COLO668 (cell line): Measurements from ENCODE around the gene MED29.
"Not testable (repeated sequence)": the region's sequence is repeated elsewhere in the genome, so short reads cannot be mapped to it uniquely, and the experiment has no call there.

Experiments used
- DNase-seq: peaks from one replicate; lab custom pipeline; 2025; ENCODE audit not compliant: unreplicated experiment; lab: John Stamatoyannopoulos, UW

MED29 gene

DNA sequence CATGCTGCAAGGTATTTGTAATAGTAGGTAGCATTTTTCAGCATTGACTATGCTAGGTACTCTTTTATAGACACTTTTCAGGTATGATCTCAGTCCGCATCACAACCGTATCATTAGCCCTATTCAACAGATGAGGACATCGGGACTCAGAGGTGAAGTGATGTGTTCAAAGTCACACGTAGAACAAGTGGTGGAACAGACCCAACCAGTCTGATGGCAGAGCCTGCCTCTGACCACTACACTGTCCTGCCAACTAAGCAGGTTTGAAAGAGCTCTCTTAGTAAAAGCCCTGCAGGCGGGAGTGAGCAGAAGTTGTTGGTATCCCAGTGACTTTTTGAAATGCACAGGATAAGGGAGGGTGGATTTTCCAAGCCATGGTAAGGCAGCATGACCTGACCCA, 20.4 kb upstream of the MED29 start:
- DNase-seq: no peak

DNA sequence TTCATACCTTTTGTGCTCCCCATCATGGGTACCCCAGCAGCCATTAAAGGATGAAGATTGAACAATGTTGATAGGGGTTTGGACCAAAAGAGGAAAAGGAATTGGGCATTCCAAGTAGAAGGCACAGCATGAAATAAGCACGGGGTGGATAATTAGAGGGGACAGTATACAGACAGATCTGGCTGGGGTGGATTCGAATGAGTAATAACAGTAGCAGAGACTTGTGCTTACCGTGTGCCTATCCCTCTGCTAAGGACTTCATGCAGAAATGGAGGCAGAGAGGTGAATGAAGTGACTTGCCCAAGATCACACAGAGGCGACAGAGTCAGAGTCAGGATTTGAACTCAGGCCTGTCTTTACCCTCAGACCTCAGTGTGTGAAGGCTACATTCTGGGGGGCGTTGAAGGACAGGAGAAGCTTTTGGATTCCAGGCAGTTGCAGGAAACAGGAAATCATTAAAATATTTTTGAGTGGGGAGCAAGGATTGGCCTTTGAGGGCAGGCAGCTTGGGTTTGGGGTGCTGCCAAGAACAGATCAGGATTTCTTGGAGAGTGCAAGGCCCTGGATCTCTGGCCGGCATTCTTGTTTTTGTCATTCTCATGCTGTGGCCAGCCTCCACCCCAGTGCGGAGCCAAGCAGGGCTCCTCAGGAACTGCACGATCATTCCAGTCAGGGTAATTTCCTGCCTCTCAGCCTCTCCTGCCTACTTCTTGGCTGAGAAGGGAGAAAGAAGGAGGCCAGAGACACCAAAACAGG, 19.0 kb upstream of the MED29 start:
- no peak for DNase-seq

DNA sequence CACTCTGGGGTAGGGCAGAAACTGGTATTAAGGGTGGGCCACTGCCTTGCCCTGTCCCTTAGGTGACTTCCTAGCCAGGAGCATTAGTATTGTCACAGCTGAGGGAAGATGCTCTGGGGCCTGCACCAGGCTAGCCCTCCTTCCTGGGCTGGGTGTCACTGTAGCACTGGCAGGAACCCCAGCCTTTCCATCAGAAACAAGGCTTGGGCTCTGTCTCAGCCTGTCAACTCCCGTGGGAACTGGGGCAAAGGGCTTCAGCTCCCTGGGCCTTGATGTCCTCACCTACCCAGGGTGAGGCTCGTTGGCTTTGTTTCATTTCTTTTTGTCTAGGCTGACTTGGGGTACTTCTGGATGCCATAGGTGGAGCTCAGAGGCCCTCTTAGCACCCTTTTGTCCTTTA, 18.2 kb upstream of the MED29 start:
- DNase-seq: no peak

DNA sequence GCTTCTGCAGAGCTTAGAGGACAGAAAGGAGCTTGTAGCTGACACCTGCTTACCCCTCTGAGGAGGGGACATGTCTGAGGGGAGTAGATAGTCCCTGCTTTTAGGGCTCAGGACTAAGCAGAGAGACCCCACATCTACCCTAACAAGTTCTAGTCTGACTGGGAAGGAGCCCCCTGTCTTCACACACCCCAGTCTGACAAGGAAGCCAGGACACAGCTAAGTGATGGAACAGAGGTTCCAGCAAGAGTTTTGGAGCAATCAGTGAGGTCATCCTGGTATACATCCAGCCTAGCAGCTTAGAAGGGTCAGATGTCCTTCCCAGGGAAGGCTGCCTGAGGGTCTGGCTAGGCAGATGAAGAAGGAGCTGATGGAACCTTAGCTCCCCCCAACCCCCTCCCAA, 15.2 kb upstream of the MED29 start:
- DNase-seq: no peak

DNA sequence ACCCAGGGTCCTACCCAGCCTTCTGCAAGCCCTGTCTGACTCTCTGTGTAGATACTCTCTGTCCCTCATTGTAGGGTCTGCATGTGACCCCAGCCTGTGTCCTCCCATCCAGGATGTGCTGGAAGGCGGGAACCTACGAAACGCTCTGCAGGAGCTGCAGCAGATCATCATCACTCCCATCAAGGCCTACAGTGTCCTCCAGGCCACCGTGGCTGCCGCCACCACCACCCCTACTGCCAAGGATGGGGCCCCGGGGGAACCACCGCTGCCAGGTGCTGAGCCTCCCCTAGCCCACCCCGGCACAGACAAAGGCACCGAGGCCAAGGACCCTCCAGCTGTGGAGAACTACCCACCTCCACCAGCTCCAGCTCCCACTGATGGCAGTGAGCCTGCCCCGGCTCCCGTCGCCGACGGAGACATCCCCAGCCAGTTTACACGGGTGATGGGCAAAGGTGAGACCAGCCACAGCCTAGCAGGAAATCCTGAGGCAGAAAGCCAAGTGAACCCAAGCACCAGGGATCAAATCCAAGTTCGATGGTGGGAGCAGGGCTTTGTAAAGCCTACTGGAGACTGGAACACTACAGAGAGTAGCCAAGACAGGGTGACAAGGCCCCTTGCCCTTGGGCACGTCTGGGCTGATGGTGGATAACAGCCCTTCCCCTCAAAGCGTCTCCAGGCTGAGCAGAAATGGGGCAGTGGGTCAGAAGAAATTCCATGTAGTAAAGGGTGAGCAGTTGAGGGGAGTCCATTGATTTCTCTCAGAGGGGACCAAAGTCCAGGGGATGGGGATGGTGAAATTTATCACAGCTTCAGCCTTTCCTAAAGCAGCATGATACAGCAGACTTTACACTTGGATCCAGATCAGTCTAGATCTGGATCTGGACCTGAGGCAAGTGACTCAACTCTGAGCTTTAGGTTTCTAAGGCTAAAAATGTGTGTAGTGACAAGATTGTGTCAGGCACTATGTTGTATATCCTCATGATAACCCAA, 13.5 kb upstream of the MED29 start:
- no peak for DNase-seq

DNA sequence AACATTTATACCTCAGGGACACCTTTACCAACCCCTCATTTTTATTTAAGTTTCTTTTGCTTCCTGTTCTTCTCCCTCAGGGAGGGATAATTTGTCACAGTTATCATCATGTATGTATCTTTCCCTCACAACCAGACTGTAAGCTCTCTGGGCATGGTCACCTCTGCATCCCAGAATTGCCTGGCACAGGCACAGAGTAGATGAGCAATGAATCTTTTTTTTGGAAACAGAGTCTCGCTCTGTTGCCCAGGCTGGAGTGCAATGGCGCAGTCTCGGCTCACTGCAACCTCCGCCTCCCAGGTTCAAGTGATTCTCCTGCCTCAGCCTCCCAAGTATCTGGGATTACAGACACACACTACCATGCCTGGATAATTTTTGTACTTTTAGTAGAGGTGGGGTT, 11.8 kb upstream of the MED29 start:
- DNase-seq: not testable (repeated sequence)

DNA sequence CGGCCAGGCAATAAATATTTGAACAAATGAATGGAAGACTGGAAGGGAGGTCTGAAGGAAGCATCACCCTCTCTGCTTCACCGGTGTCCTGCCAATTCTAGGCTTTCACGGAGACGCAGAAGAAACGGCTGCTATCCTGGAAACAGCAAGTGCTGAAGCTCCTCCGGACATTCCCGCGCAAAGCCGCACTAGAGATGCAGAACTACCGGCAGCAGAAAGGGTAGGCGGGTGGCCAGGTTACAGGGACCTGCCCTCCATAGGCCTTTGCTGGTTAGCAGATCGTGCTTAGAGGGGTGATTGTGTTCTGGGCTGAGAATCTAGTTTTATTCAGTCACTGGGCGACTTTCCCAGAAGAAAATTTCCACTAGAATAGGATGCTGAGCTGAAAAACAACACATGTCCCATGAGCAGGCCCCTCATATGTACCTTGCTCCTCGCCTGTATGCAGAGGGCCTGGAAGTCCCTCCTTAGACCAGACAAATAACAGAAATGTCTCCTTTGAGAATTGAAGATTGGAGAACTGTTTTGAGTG, 11.2 kb upstream of the MED29 start:
- no peak for DNase-seq

DNA sequence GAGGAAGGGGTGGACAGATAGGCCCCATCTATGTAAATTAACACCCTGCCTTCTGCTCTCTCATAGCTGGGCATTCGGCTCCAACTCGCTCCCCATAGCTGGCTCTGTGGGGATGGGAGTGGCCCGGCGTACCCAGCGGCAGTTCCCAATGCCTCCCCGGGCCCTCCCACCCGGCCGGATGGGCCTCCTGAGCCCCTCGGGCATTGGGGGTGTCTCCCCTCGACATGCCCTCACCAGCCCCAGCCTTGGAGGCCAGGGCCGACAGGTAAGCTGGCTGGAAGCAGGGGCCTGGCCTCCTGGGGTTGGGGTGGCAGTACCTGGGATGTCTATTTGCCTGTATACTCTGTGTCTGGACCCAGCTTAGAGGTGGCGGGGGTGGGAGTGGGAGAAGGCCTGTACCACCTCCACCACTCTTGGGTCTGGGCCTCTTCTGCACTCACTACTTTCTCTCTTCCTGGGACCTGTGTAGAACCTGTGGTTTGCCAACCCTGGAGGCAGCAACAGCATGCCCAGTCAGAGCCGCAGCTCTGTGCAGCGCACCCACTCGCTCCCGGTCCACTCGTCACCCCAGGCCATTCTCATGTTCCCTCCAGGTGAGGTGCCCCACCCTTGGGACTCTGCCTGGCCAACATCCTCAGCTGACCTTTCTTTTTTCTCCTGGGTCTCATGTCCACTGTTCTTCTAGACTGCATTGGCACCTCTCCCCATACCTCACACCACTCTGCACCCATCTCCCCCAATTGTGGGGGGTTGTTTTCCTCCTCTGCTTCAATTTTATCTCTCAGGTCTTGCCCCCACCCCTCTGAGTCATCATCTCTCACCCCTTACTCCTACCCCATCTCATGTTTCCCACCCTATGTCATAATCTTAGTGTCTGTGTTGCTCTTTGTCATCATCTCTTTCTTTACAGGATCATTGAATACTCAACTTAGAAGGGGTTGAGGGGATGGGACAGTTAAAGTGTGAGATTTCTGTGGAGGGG, 10.4 kb upstream of the MED29 start:
- DNase-seq: no peak

DNA sequence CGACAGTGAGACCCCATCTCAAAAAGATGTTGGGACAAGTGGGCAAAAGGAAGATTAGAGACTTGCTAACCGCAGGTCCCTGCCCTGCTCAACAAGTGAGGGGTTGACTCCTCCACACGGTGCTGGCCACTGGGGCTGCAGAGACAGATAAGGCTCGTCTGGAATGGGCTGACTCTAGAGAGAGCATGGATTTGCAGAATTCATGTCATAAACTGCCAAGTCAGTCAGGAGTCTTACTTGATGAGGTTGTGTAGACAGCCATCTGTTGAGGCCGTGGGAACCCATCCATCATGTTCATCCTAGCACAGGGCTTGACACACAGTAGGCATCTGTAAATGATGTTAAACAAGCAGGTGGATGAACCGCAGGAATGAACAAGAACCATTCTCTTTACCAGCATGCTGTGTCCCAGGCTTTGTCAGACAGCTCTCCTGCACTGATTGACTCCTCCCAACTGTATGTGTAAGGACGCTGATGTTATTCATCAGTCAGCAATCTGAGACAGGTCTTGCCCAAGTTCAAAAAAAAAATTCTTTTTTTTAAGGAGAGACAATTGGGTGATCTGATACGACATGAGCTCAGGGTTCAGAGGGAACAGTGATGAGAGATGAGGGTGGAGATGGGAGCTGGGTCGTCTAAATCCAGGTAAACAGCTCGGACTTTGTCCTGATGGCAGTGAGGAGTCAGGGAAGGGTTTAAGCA, 9.1 kb upstream of the MED29 start:
- DNase-seq: no peak

DNA sequence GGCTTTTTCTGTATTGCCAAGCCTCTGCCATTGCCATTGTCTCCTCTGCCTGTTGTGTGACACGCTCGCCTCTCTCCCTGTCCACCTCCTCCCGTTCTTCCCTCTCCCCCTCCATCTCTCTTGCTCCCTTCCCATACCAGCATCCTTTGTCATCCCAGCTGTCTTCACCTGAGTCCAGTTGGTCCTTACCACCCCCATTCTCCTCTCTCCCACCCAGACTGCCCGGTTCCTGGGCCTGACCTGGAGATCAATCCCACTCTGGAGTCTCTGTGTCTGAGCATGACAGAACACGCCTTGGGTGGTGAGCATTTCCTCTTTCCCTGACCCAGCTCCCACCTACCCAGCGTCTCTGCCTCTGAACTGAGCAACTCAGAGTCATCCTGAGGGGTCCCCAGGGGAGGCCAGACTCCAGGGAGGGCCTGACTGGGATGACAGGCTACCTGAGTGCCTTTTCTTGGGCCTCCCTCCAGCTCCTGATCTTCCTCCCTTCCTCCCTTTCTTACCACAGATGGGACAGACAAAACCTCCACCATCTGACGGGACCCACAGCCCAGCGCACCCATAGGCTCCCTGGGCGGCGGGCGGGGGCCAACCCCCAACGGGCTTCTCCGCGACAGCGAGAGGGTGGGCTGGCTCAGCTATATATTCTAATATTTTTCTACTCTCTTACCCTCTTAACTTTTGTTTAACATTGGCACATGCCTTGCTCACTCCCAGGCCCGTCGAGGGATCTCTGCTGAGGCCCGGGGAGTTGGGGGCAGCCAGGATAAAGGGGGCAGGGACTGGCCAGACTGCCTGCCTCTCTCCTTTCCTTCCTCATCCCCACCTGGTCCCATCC, 8.0 kb upstream of the MED29 start:
- DNase-seq: no peak

DNA sequence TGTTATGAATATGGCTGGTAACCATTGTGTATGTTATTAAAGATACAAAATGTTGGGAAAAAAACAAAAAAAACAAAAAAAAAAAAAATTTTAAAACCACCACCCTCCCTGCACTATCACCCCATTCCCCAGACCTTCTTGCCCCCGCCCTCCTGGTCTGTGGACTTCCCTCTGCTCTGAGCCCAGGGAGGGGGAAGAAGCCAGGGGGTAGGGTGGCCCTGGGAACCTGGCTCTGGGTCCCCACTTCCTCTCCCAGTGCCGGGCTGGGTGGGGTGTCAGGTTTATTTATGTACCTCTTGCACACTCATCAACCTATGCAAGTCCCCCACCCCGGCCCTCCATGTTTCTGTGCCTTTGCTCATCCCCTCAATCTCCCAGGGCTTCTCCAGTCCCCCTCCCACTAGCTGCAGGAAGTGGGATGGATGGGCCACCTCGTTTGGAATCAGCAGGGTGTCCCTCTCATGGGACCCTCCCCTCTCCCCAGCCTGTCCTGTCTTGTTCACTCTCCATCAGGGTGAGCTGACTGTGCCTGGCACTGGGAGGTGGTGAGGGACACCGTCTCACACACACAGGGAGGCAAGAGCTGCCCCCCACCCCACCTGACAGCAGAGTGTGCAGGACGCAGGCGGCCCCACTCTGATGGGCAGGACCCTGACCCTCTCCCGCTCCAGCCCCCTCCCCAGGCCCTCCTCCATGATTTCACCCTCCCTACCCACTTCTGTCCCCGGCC, 6.2 kb upstream of the MED29 start:
- no peak for DNase-seq

DNA sequence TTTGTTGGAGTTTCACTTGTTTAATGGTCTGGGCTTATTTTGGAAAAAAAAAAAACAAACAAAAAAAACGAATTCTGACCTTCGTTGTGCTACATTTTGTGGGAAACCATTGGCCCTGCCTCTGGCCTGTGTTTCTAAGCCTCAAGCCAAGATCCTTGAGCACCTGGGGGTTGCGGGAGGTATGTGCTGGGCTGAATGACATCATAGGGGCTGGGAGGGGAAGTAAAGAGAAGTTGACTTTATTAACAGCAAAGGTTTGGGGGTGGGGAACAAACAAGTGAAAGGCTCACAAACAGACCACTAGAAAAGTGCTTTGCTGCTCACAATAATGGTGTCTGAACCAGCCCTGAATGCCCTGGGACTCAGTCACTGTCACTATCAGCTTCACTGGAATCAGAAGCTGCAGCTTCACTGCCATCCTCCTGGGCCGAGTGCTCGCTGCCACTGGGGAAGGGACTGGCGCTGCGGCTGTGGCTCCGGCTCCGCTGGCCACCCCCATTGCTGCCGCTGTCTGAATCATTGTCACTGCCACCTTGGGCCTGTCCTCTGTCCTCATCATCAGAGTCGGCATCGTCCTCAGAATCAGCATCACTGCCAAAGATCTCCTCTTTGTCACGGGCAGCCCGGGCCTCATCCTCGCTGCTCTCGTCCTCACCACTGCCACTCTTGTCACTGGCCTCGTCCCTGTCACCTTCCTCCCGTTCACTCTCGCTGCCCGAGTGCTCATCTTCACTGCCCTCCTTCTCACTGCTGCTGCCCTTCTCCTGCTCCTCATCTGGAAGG, 5.4 kb upstream of the MED29 start:
- DNase-seq: no peak

DNA sequence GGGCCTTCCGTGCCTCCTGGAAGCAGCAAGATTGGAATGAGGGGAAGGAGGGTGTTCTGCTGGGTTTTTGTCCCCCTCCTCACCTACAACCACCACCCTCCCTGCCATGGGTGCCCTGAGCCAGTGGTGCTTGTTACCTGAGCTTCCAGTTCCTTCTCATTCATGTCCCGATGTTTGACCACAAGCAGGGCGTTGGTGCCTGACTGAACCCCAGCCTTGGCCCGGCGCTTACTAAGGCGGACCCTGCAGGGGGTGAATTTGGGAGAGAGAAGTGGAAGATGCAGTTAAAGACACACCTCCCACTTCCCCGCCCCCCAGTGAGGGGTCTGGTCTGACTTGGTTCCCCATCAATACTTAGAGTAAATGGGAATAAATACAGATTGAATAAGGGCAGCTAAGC, 4.6 kb upstream of the MED29 start:
- DNase-seq: no peak

DNA sequence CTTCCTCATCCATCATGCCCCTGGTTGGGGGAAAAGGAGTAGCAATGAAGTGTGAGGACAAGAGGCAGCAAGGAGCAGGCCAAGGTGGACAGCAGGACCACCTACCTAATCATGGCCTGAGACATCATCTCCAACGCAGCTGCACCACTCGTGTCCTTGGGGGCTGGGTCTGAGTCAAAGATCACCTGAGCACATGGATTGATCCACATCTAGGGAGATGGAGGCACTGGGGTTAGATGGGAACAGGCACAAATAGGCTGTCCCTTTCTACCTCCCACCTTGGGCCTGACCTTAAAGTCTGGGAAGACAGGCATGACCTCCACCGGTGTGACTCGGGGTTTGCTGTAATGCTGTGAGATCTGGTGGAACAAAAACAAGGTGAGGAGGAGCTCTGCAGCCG, 2.5 kb upstream of the MED29 start:
- DNase-seq: no peak

DNA sequence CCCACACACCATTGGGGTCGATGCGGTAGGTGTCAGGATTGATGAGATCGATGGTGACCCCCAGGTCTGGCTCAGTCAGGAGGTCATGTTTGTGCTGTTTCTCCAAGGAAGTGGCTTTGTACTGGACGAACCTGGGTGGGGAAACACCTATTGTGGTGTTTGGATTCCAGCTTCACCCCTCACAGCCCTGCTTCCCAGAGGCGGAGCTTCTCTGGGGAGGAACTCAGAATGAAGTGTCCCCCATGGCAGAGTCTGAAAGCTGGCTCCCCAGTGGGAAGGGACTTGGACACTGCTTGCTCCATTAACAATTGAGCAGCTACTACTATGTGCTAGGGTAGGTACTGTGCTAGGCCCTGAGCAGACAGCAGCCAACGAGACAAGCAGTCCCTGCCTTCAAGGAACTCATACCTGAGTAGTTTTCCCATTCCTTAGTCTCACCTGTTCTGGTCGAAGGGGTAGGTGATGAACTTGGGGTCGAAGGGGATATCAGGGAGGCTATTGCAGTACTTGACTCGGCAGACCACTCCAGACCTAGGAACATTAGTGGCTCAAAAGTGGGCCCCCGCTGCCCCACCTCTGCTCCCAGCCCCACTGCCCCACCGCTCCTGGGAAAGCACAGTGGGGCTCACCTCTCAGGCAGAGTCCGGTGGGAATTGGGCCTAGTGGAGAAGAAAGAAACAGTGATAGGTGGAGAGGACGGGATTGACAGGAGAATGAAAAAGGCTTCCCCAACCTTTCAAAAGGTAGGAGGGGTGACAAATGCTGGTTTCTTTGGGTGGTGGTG, 1.4 kb upstream of the MED29 start:
- DNase-seq: no peak

DNA sequence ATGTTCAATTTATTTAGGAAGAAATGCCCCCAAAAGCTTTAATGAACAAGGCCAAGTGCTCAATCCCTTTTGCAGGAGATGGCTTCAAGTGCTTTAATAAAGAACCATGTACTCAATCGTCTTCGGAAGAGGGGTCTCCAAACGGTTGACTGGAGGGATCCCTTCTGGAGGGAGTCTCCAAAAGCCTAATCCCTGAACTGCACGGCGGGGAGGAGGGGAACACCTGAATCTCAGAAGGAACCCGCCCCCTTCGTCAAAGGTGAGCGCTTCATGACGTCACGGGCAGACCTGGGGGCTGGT, 777 bp upstream of the MED29 start:
- DNase-seq: no peak
